Retinal pigment epithelial cell (primary cell): Measurements from ENCODE around the gene LRP5.
"Not testable (repeated sequence)": the region's sequence is repeated elsewhere in the genome, so short reads cannot be mapped to it uniquely, and the experiment has no call there.

Experiments
- DNase-seq: peaks from one replicate; pipeline ENCODE4 v3.0.0-alpha.2; 2010; ENCODE audit warnings: low read depth
- H3K4me3 ChIP-seq: 2 replicates; pipeline ENCODE4 v1.5.1; 2011; ENCODE audit warnings: mild to moderate bottlenecking, low read length, control low read depth, moderate library complexity
- TF ChIP-seq, protein P1 (sequence below): conservative IDR thresholded peaks from 2 replicates; pipeline ENCODE4 v1.5.1; 2011; ENCODE audit warnings: low read depth, low read length, control low read depth, inconsistent platforms

Gene LRP5

DNA sequence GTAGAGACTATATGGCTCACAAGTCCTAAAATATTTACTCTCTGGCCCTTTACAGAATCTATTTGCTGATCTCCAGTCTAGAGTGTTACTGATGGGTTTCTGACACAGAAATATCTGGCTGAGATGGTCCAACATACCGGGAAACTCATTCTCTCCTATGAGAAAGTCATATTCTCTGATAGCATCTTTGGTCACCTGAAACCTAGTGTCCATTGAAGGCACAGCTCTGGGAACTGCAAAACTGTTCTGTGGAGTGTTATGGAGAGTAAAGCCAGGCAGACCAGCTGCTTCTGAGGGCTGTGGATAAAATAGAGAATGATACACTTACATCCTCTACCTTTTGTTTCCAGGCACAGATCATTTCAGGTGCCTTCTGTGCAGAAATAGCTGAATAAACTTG, 38.1 kb upstream of the LRP5 start:
- no peak overlapping the region for H3K4me3 ChIP-seq
- TF ChIP-seq, protein P1, sequence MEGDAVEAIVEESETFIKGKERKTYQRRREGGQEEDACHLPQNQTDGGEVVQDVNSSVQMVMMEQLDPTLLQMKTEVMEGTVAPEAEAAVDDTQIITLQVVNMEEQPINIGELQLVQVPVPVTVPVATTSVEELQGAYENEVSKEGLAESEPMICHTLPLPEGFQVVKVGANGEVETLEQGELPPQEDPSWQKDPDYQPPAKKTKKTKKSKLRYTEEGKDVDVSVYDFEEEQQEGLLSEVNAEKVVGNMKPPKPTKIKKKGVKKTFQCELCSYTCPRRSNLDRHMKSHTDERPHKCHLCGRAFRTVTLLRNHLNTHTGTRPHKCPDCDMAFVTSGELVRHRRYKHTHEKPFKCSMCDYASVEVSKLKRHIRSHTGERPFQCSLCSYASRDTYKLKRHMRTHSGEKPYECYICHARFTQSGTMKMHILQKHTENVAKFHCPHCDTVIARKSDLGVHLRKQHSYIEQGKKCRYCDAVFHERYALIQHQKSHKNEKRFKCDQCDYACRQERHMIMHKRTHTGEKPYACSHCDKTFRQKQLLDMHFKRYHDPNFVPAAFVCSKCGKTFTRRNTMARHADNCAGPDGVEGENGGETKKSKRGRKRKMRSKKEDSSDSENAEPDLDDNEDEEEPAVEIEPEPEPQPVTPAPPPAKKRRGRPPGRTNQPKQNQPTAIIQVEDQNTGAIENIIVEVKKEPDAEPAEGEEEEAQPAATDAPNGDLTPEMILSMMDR: no peak

GRCh38 chr11:68275721-68276507, 36.5 kb upstream of the LRP5 start:
- H3K4me3 ChIP-seq: no peak overlapping the region
- TF ChIP-seq, protein P1: no peak
- no peak for DNase-seq

More for the DNA sequence above, 38.1 kb upstream of the LRP5 start:
- DNase-seq: no peak

GRCh38 chr11:68276861-68277260, 35.5 kb upstream of the LRP5 start:
- no peak overlapping the region for H3K4me3 ChIP-seq
- TF ChIP-seq, protein P1: no peak
- no peak for DNase-seq

DNA sequence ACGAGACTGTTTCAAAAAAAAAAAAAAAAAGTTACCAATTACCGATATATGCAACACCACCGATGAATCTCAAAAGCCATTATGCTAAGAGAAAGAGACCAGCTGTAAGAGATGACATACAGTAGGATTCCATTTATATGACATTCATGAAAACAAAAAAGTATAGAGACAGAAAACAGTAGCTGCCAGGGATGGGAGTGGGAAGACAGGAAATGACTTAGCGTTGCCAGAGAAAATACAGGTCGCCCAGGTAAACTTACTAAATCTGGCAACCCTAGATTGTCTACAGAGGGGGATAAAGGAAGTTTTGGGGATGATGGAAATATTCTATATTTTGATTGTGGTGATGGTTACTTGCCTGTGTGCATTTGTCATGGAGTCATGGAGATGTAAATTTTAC, 32.7 kb upstream of the LRP5 start:
- DNase-seq: no peak

DNA sequence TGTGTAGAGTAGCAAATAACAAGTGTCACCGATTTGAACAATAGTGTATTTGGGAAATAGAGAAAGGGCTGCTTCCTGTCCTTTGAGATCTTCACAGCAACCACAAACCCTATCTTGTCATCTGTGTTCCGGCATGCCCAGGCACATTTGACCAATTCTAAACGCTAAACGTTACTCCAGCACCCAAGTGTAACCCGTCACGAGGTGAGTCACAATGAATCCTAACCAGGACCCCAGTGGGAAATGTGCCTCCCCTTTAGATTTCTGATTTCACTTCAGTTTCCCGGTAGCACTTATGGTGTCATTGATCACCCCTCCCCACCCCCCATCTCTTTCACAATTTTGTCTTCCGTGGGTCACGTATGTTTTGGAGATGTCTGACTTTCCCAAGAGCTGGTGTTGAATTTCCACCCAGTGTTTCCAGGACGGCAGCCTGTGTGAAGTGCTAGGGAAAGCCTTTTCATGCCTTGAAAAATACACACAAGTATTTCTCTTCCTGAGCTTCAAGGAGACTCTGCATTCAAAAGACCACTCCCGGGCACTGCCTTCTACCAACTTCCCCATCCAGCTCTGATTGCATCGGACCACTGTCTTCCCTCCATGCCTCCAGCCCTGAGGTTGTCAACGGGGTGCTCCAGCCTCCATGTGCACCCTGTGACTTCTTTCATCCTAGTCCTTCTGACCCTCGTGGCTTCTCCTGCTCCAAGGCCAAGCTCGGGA, 30.1 kb upstream of the LRP5 start:
- no peak overlapping the region for H3K4me3 ChIP-seq
- DNase-seq: no peak

More for the DNA sequence above, 32.7 kb upstream of the LRP5 start:
- H3K4me3 ChIP-seq: no peak overlapping the region
- TF ChIP-seq, protein P1: no peak

GRCh38 chr11:68282861-68283230, 29.5 kb upstream of the LRP5 start:
- TF ChIP-seq, protein P1: no peak
- no peak for DNase-seq
- H3K4me3 ChIP-seq: no peak overlapping the region

More for the DNA sequence above, 30.1 kb upstream of the LRP5 start:
- TF ChIP-seq, protein P1: no peak

DNA sequence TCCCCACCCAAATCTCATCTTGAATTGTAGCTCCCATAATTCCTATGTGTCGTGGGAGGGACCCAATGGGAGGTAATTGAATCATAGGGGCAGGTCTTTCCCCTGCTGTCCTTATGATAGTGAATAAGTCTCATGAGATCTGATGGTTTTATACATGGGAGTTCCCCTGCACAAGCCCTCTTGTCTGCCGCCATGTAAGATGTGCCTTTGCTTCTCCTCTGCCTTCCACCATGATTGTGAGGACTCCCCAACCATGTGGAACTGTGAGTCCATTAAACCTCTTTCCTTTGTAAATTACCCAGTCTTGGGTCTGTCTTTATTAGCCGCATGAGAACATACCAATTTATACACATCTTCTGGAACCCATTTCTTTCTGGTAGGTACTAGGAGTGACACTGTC, 27.8 kb upstream of the LRP5 start:
- not testable (repeated sequence) for DNase-seq, H3K4me3 ChIP-seq
